Measurements from ENCODE around the gene TMEM175.
"Not testable (repeated sequence)": the region's sequence is repeated elsewhere in the genome, so short reads cannot be mapped to it uniquely, and the experiment has no call there.

Gene TMEM175

DNA sequence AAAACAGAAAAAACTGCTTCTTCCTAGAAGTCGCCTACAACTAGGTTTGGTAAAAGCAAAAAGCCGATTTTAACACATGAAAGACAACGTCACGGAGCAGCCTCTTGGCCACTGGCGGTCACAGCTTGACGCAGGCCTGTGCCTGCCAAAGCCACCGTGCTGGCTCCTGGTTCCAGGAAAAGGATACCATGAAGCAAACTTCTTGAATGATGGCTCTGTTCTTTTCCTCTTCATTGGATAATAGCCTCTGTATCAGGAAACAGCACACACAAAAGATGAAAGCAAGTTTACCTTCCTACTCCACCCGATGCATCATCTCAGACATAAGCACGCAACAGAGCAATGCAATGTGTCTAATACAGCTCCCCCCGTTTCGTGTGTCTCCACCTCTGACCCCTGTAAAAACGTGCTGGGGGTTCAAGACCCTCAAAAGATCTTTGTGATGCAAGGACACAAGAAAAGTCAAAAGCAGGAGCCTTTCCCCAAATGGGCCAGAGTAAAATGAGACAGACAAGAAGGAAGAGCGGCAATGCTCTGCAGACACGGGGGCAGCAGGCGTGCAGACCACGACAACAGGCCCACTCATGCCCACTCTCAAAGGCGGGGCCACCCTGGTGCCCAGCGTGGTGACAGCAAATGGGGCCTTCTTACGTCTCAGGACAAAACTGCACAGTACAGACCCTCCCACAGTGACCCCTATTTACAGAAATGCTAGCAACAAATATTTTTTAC lies 19.5 kb upstream of the TMEM175 start:
- no peaks in the 10 kb centered on the region for H3K27me3 ChIP-seq (ENCODE audit: control insufficient read depth, insufficient read depth, low read length)
- no peaks in the 10 kb centered on the region for H3K4me1 ChIP-seq (ENCODE audit: control insufficient read depth, insufficient read depth, low read length)
- no peak overlapping the region for H3K4me3 ChIP-seq (ENCODE audit: low read length)
- no peak overlapping the region for H3K27ac ChIP-seq (ENCODE audit: low read depth, low read length)
- peaks cover 14% of the 10 kb centered on the region for H3K36me3 ChIP-seq (ENCODE audit: control insufficient read depth, insufficient read depth, low read length)
- no peak overlapping the region for H3K9ac ChIP-seq (ENCODE audit: low read length)

GRCh38 chr4:913280-913618 lies 19.0 kb upstream of the TMEM175 start:
- Histone ChIP-seq H3K9ac (ENCODE audit: low read length) (no peak overlapping the region), H3K36me3 (ENCODE audit: control insufficient read depth, insufficient read depth, low read length) (peaks cover 14% of the 10 kb centered on the region), H3K27me3 (ENCODE audit: control insufficient read depth, insufficient read depth, low read length) (no peaks in the 10 kb centered on the region), H3K4me3 (ENCODE audit: low read length) (no peak overlapping the region), H3K4me1 (ENCODE audit: control insufficient read depth, insufficient read depth, low read length) (no peaks in the 10 kb centered on the region), H3K27ac (ENCODE audit: low read depth, low read length) (no peak overlapping the region)

- H3K36me3 ChIP-seq (ENCODE audit: control insufficient read depth, insufficient read depth, low read length), result peaks cover 10% of the 10 kb centered on the region
- no peak overlapping the region for H3K9ac ChIP-seq (ENCODE audit: low read length)
- no peaks in the 10 kb centered on the region for H3K4me1 ChIP-seq (ENCODE audit: control insufficient read depth, insufficient read depth, low read length)
- no peak overlapping the region for H3K27ac ChIP-seq (ENCODE audit: low read depth, low read length)
- H3K4me3 ChIP-seq (ENCODE audit: low read length), result no peak overlapping the region
- H3K27me3 ChIP-seq (ENCODE audit: control insufficient read depth, insufficient read depth, low read length), result no peaks in the 10 kb centered on the region
Measured at GRCh38 chr4:914531-914930, 17.7 kb upstream of the TMEM175 start.

GRCh38 chr4:915041-915474 lies 17.2 kb upstream of the TMEM175 start:
- Histone ChIP-seq H3K9ac (ENCODE audit: low read length) (no peak overlapping the region), H3K4me1 (ENCODE audit: control insufficient read depth, insufficient read depth, low read length) (no peaks in the 10 kb centered on the region), H3K36me3 (ENCODE audit: control insufficient read depth, insufficient read depth, low read length) (peaks cover 9% of the 10 kb centered on the region), H3K27ac (ENCODE audit: low read depth, low read length) (no peak overlapping the region), H3K4me3 (ENCODE audit: low read length) (no peak overlapping the region), H3K27me3 (ENCODE audit: control insufficient read depth, insufficient read depth, low read length) (no peaks in the 10 kb centered on the region)

- H3K27ac ChIP-seq (ENCODE audit: low read depth, low read length), result no peak overlapping the region
- H3K9ac ChIP-seq (ENCODE audit: low read length), result no peak overlapping the region
- H3K4me3 ChIP-seq (ENCODE audit: low read length), result no peak overlapping the region
- H3K4me1 ChIP-seq (ENCODE audit: control insufficient read depth, insufficient read depth, low read length), result no peaks in the 10 kb centered on the region
- no peaks in the 10 kb centered on the region for H3K27me3 ChIP-seq (ENCODE audit: control insufficient read depth, insufficient read depth, low read length)
- H3K36me3 ChIP-seq (ENCODE audit: control insufficient read depth, insufficient read depth, low read length), result peaks cover 9% of the 10 kb centered on the region
Measured at GRCh38 chr4:915595-915994, 16.7 kb upstream of the TMEM175 start.

- Histone ChIP-seq H3K9ac (ENCODE audit: low read length) (no peak overlapping the region), H3K27ac (ENCODE audit: low read depth, low read length) (no peak overlapping the region), H3K4me3 (ENCODE audit: low read length) (no peak overlapping the region), H3K36me3 (ENCODE audit: control insufficient read depth, insufficient read depth, low read length) (peaks cover 2% of the 10 kb centered on the region), H3K27me3 (ENCODE audit: control insufficient read depth, insufficient read depth, low read length) (no peaks in the 10 kb centered on the region), H3K4me1 (ENCODE audit: control insufficient read depth, insufficient read depth, low read length) (no peaks in the 10 kb centered on the region)
Measured at GRCh38 chr4:917466-917865, 14.8 kb upstream of the TMEM175 start.

GRCh38 chr4:917992-918391 lies 14.3 kb upstream of the TMEM175 start:
- H3K27ac ChIP-seq (ENCODE audit: low read depth, low read length), result no peak overlapping the region
- H3K9ac ChIP-seq (ENCODE audit: low read length), result no peak overlapping the region
- no peak overlapping the region for H3K4me3 ChIP-seq (ENCODE audit: low read length)
- H3K36me3 ChIP-seq (ENCODE audit: control insufficient read depth, insufficient read depth, low read length), result peaks cover 2% of the 10 kb centered on the region
- no peaks in the 10 kb centered on the region for H3K27me3 ChIP-seq (ENCODE audit: control insufficient read depth, insufficient read depth, low read length)
- H3K4me1 ChIP-seq (ENCODE audit: control insufficient read depth, insufficient read depth, low read length), result no peaks in the 10 kb centered on the region

- not testable (repeated sequence) for H3K4me3 ChIP-seq (ENCODE audit: low read length); H3K9ac ChIP-seq (ENCODE audit: low read length); H3K27ac ChIP-seq (ENCODE audit: low read depth, low read length); H3K27me3 ChIP-seq (ENCODE audit: control insufficient read depth, insufficient read depth, low read length); H3K4me1 ChIP-seq (ENCODE audit: control insufficient read depth, insufficient read depth, low read length); H3K36me3 ChIP-seq (ENCODE audit: control insufficient read depth, insufficient read depth, low read length)
Measured at GRCh38 chr4:918591-918990, 13.7 kb upstream of the TMEM175 start.

GRCh38 chr4:919004-919680 lies 13.1 kb upstream of the TMEM175 start:
- not testable (repeated sequence) for H3K4me1 ChIP-seq (ENCODE audit: control insufficient read depth, insufficient read depth, low read length); H3K27ac ChIP-seq (ENCODE audit: low read depth, low read length); H3K27me3 ChIP-seq (ENCODE audit: control insufficient read depth, insufficient read depth, low read length); H3K4me3 ChIP-seq (ENCODE audit: low read length); H3K9ac ChIP-seq (ENCODE audit: low read length); H3K36me3 ChIP-seq (ENCODE audit: control insufficient read depth, insufficient read depth, low read length)

DNA sequence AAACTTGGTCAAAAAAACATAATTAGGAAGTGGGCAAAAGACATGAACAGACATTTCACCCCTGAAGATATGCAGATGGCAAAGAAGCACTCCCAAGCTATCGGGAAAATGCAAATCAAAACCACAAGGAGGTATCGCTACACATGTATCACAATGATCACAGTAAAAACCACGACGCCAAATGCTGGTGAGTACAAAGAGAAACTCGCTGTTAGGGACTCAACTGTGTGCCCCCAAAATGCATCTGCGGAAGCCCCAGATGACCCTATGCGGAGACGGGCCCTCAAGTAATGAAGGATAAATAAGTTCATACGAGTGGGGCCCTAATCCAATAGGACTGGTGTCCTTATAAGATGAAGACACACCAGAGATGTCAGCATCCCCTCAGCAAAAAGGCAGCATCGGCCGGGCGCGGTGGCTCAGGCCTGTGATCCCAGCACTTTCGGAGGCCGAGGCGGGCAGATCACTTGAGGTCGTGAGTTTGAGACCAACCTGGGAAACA lies 10.4 kb upstream of the TMEM175 start:
- no peaks in the 10 kb centered on the region for H3K4me1 ChIP-seq (ENCODE audit: control insufficient read depth, insufficient read depth, low read length)
- no peak overlapping the region for H3K4me3 ChIP-seq (ENCODE audit: low read length)
- no peaks in the 10 kb centered on the region for H3K27me3 ChIP-seq (ENCODE audit: control insufficient read depth, insufficient read depth, low read length)
- H3K9ac ChIP-seq (ENCODE audit: low read length), result no peak overlapping the region
- H3K27ac ChIP-seq (ENCODE audit: low read depth, low read length), result no peak overlapping the region
- H3K36me3 ChIP-seq (ENCODE audit: control insufficient read depth, insufficient read depth, low read length), result no peaks in the 10 kb centered on the region

DNA sequence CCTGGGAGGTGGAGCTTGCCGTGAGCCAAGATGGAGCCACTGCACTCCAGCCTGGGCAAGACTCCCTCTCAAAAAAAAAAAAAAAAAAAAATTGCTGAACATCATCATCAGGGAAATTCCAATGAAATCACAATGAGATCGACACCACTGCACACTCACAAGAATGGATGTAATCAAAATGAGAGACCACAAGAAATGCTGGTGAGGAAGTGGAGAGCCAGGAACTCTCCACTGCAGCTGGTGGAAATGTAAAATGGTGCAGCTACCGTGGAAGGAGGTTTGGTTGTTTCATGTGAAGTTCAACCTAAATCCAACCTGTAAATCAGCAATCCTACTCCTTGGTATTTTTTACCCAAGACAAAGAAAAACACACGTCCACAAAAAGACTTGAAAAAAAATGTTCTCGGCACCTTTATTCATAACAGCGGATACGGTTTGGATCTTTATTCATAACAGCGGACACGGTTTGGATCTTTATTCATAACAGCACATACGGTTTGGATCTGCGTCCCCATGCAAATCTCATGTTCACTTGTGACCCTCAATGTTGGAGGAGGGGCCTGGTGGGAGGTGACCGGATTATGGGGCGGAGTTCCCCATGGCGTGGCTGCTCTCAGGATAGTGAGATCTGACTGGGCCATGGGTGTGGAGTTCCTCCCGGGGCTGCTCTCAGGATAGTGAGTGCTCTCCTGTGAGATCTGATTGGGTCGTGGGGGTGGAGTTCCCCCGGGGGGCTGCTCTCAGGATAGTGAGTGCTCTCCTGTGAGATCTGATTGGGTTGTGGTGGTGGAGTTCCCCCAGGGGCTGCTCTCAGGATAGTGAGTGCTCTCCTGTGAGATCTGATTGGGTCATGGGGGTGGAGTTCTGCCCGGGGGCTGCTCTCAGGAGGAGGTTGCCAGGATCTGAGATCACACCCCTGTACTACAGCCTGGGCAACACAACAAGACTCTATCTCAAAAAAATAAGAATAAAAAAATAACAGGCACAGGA lies 7.9 kb upstream of the TMEM175 start:
- no peak overlapping the region for H3K9ac ChIP-seq (ENCODE audit: low read length)
- H3K4me1 ChIP-seq (ENCODE audit: control insufficient read depth, insufficient read depth, low read length), result no peaks in the 10 kb centered on the region
- no peak overlapping the region for H3K4me3 ChIP-seq (ENCODE audit: low read length)
- H3K27me3 ChIP-seq (ENCODE audit: control insufficient read depth, insufficient read depth, low read length), result no peaks in the 10 kb centered on the region
- H3K27ac ChIP-seq (ENCODE audit: low read depth, low read length), result no peak overlapping the region
- no peaks in the 10 kb centered on the region for H3K36me3 ChIP-seq (ENCODE audit: control insufficient read depth, insufficient read depth, low read length)

- H3K27ac ChIP-seq (ENCODE audit: low read depth, low read length), result no peak overlapping the region
- H3K4me3 ChIP-seq (ENCODE audit: low read length), result no peak overlapping the region
- no peaks in the 10 kb centered on the region for H3K36me3 ChIP-seq (ENCODE audit: control insufficient read depth, insufficient read depth, low read length)
- no peak overlapping the region for H3K9ac ChIP-seq (ENCODE audit: low read length)
- no peaks in the 10 kb centered on the region for H3K27me3 ChIP-seq (ENCODE audit: control insufficient read depth, insufficient read depth, low read length)
- no peaks in the 10 kb centered on the region for H3K4me1 ChIP-seq (ENCODE audit: control insufficient read depth, insufficient read depth, low read length)
Measured at GRCh38 chr4:925171-925570, 7.1 kb upstream of the TMEM175 start.
